Kidney (tissue), 14 donors: ENCODE results near the gene CERS1. TPM values are rescaled to one million over a fixed set of nuclear protein-coding genes. Genes with fewer than 3 reads are reported as not detected.
A peak's percentile ranks its signal among the peaks of the same experiment; 100 is the strongest.

Source experiments
- DNase-seq, 5 donors: peaks; one replicate each; pipeline ENCODE4 v3.0.0-alpha.2; 2013 to 2020
- FAIRE-seq: peaks from 2 replicates; lab custom pipeline; 2012; peaks lifted over from hg19 to GRCh38; lab: Jason Lieb, UNC
- H3K27ac ChIP-seq, 2 donors: one replicate each; pipeline ENCODE4 v1.7.0; 2013; ENCODE audit warnings: low read depth in 2 of 2, low read length in 2 of 2, inconsistent platforms in 1 of 2
- H3K27me3 ChIP-seq: one replicate; pipeline ENCODE4 v1.7.1; 2013; ENCODE audit warnings: low read length, inconsistent platforms; ENCODE audit not compliant: control insufficient read depth, insufficient read depth
- H3K36me3 ChIP-seq, 3 donors: one replicate each; pipeline versions ENCODE4 v1.7.0 to v1.7.1; 2013; ENCODE audit warnings: low read length in 3 of 3, control low read depth in 1 of 3, inconsistent platforms in 1 of 3; ENCODE audit not compliant: insufficient read depth in 3 of 3, control insufficient read depth in 2 of 3
- H3K4me1 ChIP-seq, 3 donors: one replicate each; pipeline versions ENCODE4 v1.7.0 to v1.7.1; 2013; ENCODE audit warnings: low read length in 3 of 3, inconsistent platforms in 1 of 3, low read depth in 1 of 3; ENCODE audit not compliant: control insufficient read depth in 2 of 3, insufficient read depth in 2 of 3
- H3K4me3 ChIP-seq, 3 donors: one replicate each; pipeline versions ENCODE4 v1.7.0 to v1.8.1; 2013; ENCODE audit warnings: low read length in 3 of 3, control low read depth in 1 of 3, inconsistent platforms in 1 of 3
- H3K9ac ChIP-seq, 3 donors: one replicate each; pipeline versions ENCODE4 v1.7.0 to v1.7.1; 2013; ENCODE audit warnings: low read length in 3 of 3, control low read depth in 1 of 3, inconsistent platforms in 1 of 3
- H3K9me3 ChIP-seq, 3 donors: one replicate each; pipeline versions ENCODE4 v1.7.0 to v1.7.1; 2013; ENCODE audit warnings: low read length in 3 of 3, control low read depth in 1 of 3, inconsistent platforms in 1 of 3; ENCODE audit not compliant: control insufficient read depth in 2 of 3, insufficient read depth in 1 of 3
- CTCF ChIP-seq: IDR thresholded peaks from 3 replicates; pipeline ENCODE4 v1.5.1; 2012; ENCODE audit warnings: mild to moderate bottlenecking, moderate library complexity, borderline replicate concordance; ENCODE audit not compliant: insufficient read depth; ENCODE audit errors: extremely low read depth
- intact Hi-C: fragments of 100-400 bp; cut with DNase I; formaldehyde crosslinking; loops from one replicate; pipeline ENCODE4 v1.11.1; 2022
- polyA plus RNA-seq: library from polyadenylated mRNA; stranded (reverse); fragments of 350-450 nt; fragmentation: Illumina TruSeq; extraction: RNeasy Lipid Tissue Mini Kit (QIAGEN cat#74804); gene quantifications from one replicate; pipeline ENCODE4 v1.2.3, GENCODE V29; 2014; ENCODE audit warnings: low read depth, low replicate concordance; ENCODE audit not compliant: insufficient read depth
- total RNA-seq: library from RNA; stranded (reverse); fragmentation: NEBNext Ultra II Directional; extraction: Animal tissue kit (Norgen Biotek cat#: 25700); gene quantifications from one replicate; pipeline ENCODE4 v1.2.1, GENCODE V29; 2021
- donor health status: control.
- donor health status: control.
- donor health status: control.
- donor health status: control.
- donor health status: control.
- donor health status: DM: yes; HTN: yes; CAD: no.
- donor health status: Normal renal cell carcinoma (clear cell type).

The CERS1 gene
- total and polyA plus RNA-seq, 2 donors from 2014 or later = 0.50 TPM; not detected in 1

DNA sequence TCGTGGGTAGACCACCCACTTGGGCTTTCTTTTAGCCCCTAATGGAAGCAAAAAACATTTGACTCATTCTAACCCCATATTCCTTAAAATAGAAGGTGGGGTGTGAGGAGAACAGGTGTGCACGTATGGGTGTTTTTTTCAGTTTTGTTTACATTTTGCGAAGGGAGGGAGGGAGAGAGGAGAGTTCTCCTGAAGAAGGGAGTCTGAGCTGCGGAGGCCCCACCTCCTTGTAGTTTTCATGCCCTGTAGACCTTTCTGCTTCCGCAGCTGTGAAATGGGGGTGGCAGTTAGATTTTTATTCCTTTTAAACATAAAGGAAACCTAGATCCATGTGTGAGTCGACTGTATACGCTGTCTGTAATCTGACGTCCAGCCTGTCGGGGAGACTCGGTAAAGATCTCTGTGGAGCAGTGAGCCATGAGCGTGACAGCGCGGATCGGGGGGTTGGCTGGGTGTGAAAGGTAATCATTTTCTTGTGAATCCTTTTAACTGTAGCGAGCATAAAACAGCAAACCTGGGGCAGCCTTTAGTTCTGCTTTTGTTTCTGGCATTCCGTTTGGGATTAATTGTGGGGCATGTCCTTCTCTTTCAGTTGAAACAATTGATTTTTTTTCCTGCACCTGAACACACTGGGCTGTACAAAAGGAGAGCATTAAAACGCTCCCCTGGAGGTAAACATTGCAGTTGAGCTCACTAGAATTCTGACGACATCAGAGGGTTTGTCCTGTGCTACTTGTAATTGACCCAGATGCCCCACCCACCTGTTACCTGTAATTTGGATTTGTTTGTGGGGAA is 61.9 kb downstream of the CERS1 start:
- H3K9ac ChIP-seq = peak overlapping the region; percentile 39 to 84 (median 79)
- no peaks in the 10 kb centered on the region for H3K27me3 ChIP-seq
- no peak for TF ChIP-seq CTCF
- DNase-seq = peak in 1 of 5 donors; percentile 34
- H3K27ac ChIP-seq = peak overlapping the region in 1 of 2 donors; percentile 52
- H3K36me3 ChIP-seq = peaks cover 2 to 7% (median 3%) of the 10 kb centered on the region in 3 donors
- peaks cover 0 to 35% (median 19%) of the 10 kb centered on the region in 3 donors for H3K4me1 ChIP-seq
- no peaks in the 10 kb centered on the region for H3K9me3 ChIP-seq
- peak overlapping the region; percentile 52 to 83 (median 69) for H3K4me3 ChIP-seq
- no peak for FAIRE-seq
- intact Hi-C loops = no loop called here

- H3K27me3 ChIP-seq = no peaks in the 10 kb centered on the region
- intact Hi-C loops = no loop called here
- H3K9me3 ChIP-seq = no peaks in the 10 kb centered on the region
- peaks cover 0 to 32% (median 19%) of the 10 kb centered on the region in 3 donors for H3K4me1 ChIP-seq
- DNase-seq (no peak), FAIRE-seq (no peak)
- H3K4me3 ChIP-seq = peak overlapping the region; percentile 69 to 83 (median 70)
- H3K36me3 ChIP-seq = peaks cover 2 to 7% (median 3%) of the 10 kb centered on the region in 3 donors
- peak overlapping the region; percentile 53 to 77 for H3K27ac ChIP-seq
- H3K9ac ChIP-seq = peak overlapping the region; percentile 54 to 97 (median 84)
- no peak for TF ChIP-seq CTCF
Measured at GRCh38 chr19:18833141-18833476, 62.8 kb downstream of the CERS1 start.

DNA sequence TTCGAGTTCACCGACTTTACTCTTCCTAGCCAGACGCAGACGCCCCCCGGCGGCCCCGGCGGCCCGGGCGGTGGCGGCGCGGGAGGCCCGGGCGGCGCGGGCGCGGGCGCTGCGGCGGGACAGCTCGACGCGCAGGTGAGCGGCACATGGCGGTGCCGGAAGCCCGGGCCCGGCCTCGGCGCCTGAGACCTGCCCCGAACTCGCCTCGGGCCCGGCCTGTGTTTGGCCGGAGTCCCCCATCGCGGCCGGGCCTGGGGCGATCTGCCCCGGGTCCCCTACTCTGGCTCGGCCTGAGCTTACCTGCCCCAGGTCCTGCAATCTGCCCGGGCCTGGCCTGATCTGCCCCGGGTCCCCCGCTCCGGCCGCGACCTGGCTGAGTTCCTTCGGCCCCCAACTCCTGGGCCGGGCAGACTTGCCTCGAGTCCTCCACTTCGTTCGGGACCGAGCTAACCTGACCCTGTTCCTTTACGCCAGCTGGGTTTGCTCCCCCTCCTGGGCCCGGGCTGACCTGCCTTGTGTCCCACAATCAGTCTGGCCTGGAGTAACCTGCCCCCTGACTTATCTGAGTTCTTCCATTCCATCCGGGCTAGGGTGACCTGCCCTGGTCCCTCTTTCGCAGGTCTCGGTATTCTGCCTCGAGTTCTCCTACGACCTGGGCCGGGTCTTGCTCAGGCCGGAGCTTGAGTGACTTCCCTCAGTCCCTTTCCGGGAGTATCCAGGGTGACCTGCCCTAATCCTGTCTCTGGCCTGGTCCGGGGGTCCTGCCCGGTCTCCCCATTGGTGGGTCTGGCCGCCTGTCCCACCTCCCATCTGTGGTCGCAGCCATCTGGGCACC is 63.4 kb downstream of the CERS1 start:
- no peak for TF ChIP-seq CTCF
- Histone ChIP-seq H3K4me1 (peaks cover 0 to 27% (median 19%) of the 10 kb centered on the region in 3 donors), H3K27ac (peak overlapping the region; percentile 74 to 80), H3K36me3 (peaks cover 2 to 7% (median 3%) of the 10 kb centered on the region in 3 donors), H3K9me3 (no peaks in the 10 kb centered on the region), H3K4me3 (peak overlapping the region; percentile 70 to 88 (median 83)), H3K27me3 (no peaks in the 10 kb centered on the region), H3K9ac (peak overlapping the region; percentile 54 to 97 (median 84))
- intact Hi-C loops = no loop called here
- FAIRE-seq (no peak), DNase-seq (peak in 1 of 5 donors; percentile 45)
